NCI-H1105 (cell line): ENCODE data around the gene MBTPS1.
"Not testable (repeated sequence)": the region's sequence is repeated elsewhere in the genome, so short reads cannot be mapped to it uniquely, and the experiment has no call there.

Source experiments
- DNase-seq: peaks from one replicate; lab custom pipeline; 2025; lab: John Stamatoyannopoulos, UW

The MBTPS1 gene

GRCh38 chr16:84137287-84137686, 20.5 kb upstream of the MBTPS1 start:
- DNase-seq, result no peak

GRCh38 chr16:84136331-84137125, 19.8 kb upstream of the MBTPS1 start:
- no peak for DNase-seq

DNA sequence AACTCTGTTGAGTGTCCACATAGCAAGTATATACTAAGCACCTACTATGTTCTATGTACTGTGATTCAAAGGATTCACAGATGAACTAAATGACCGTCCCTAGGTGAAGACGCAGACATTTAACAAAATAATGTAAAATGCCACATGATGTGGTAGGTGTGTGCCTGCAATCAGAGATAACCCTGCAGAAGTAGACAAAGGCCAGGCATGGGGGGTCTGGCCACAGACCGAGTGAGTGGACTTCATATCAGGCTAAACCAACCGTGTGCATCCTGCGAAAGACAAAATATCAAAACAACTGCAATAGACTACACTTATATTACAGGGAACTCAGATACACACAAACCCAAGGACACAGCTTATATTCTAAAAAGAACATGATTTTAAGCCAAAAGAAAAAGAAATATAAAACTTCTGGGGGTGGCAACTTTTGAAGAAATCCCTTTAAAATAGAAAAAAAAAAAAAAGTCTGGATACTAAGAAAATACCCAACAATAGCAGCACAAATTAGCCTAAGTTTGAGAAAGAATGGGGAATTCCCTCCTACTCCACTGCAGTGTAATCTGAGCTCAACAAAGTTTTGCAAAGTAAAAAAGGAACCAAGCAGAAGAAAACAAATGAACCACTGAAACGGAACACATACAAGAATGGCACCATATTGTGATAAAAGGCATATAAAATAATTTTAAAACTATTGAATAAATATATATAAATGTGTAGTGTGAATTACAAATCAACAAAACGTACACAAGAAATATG, 16.0 kb upstream of the MBTPS1 start:
- no peak for DNase-seq

DNA sequence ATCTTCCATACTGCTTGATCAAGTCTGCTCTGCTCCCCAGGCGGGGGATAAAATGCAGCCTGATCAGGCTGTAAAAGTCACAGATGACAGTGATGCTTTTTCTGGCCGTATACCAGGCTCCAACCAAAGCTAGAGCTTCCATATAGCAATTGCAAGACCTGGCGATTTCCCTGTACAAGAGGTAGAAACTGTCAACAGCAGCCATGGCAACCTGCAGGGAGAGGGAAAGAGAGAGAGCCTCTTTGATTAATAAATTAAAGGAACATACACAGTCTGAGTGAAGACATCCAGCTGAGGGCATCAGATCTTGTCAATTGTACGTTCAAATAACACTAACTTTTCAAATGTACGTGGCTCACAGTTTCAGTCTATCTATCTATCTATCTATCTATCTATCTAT, 14.4 kb upstream of the MBTPS1 start:
- no peak for DNase-seq

- DNase-seq, result no peak
Observed at GRCh38 chr16:84124257-84125073, 7.7 kb upstream of the MBTPS1 start.

GRCh38 chr16:84121007-84121406, 4.3 kb upstream of the MBTPS1 start:
- DNase-seq, result no peak

DNA sequence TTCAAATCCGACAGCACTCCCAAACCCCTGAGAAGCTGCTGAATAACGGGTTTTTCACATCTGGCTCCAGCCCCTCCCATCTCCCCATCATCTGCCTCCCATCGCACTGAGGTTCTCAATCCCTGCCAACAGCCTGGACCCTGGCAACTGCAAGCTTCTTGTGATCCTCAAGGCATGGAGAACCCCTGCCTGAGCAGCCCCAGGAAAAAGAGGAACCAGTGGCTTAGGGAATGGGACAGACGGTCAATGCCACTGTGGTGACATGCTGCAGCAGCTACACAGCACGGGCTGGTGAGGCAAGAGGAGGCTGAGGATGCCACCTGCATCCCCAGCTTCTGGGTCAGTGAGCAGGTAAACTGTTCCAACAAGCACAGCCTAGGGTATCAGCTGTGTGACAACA, 3.3 kb upstream of the MBTPS1 start:
- no peak for DNase-seq

GRCh38 chr16:84119368-84119767, 2.6 kb upstream of the MBTPS1 start:
- DNase-seq, result no peak

GRCh38 chr16:84118315-84118714, 1.6 kb upstream of the MBTPS1 start:
- DNase-seq, result not testable (repeated sequence)

DNA sequence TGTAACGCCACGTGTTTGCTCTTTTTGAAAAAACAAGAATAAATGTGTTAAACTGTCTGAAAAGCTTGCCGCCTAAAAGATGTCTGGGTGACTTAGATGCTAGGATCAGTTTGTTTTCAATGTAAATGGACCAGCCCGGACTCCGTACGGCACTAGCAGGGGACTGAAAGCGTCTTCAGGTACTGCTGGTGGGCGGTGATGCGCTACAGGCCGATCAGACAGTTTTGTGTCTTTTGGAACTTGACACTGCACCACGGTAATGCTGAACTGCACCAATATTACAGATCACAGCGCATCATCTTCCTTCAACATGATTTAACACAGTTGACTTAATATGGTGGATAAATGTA, 727 bp upstream of the MBTPS1 start:
- DNase-seq, result no peak

DNA sequence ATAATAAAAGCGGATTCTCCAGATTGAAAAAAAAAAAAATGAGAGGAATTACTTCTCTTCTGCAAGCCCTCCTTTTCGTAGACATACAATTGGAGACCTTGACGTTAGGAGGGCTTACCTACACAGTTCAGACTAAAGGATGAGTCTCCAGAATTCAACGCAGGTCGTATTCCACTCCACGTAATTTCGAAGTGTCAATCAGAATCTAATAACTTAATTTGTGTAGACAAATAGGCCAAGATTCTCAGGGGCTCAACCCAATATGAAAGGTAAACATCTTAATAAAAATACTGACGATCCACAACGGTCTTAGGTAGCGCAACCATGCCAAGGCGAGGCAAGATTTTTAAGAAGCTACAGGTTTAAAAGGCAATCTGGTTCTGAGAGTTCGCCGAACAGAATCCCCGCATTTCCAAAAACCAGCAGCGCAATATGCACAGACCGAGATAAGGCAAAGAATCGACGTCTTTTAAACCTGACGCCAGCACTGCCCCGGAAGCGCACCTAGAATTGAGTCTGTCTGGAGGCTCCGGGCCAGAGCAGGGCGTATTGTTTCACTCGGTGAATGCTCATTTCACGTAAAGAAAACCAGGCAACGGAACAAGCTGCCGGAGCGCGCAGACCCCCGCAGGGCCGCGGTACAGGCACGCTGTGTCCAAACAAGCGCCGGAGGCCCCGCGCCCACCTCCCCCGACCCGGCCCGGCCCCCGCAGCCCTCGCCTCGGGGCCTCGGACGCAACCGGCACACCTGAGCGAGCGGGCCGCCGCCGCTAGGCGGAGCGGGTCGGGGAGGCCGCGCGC, 623 bp downstream of the MBTPS1 start:
- no peak for DNase-seq

- DNase-seq, result not testable (repeated sequence)
Observed at GRCh38 chr16:84111949-84112348, 4.8 kb downstream of the MBTPS1 start.

GRCh38 chr16:84111525-84111924, 5.2 kb downstream of the MBTPS1 start:
- no peak for DNase-seq

DNA sequence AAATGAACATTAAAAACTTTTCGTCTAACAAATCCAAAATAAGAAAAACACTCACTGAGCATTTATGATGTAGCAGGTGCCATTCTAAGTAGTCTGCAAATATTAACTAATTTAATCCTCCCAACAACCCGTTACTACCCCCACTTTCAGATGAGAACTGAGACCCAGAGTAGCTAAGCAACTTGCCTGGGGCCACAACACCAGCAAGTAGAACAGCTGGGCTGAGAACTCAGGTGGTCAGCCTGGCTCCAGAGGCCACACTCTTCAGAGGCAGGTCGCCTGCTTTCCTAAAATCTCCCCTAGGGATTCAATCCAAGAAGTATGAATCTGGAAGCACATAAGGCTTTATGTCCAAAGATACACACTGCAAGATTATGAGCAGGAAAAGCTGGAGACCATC, 6.2 kb downstream of the MBTPS1 start:
- DNase-seq, result no peak

DNA sequence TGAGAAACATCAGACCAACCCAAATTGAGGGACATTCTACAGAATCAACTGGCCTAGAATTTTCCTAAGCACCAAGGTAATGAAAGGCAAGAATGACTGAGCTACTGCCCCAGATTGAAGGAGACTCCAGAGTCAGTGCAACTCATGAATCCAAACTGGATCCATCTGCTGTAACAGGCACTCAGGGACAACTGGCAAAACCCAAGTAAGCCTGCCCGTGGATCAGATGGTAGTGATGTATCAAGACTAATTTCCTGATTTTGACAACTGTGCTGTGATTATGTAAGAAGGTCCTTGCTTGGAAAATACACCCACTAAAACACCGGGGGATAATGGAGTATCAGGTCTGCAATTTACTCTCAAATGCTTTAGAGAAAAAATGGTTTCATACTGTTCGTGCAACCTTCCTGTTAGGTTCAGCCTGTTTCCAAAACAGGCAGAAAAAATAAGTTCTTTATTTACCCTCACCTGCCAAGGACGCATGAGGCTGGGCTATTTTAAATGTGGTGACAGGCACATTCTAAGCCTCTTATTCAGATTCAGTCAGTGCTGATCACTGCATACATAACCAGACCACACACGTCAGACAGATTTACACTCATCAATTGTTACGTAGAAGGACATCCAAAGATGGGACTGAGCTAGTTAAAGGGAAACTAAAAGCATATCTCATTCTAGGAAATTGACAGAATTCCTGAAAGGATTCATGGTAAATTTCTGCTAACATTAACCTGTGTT, 7.0 kb downstream of the MBTPS1 start:
- DNase-seq, result no peak

DNA sequence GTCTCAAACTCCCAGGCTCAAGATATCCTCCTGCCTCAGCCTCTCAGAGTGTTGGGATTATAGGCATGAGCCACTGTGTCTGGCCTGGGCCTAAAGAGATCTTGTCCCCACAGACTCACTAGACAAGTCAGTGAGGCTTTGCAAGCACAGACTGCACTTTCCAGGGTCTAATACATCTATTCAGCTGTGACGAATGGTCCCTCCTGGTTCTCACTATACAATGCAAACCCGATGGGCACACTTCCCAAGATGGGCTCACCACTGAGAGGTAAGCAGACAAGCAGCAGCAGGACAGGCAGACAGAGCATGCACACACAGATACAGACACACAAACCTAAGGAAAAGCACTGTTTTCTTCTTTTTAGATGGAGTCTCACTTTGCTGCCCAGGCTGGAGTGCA, 8.8 kb downstream of the MBTPS1 start:
- no peak for DNase-seq

- DNase-seq, result no peak
Observed at GRCh38 chr16:84105948-84106740, 10.6 kb downstream of the MBTPS1 start.

GRCh38 chr16:84105301-84105815, 11.4 kb downstream of the MBTPS1 start:
- no peak for DNase-seq

DNA sequence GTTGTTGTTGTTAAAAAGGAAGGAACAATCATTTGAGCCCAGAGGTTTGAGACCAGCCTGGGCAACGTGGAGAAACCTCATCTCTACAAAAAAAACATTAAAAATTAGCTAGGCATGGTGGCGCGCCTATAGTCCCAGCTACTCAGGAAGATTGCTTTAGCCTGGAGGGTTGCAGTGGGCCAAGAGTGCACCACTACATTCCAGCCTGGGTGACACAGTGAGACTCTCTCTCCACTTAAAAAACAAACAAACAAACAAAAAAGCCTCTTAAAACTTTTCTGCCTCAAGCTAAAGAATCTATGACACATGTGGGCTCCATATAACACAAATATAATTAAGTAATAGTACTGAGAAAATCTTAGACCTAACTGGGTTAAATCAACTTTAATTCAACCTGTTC, 12.5 kb downstream of the MBTPS1 start:
- DNase-seq, result no peak

DNA sequence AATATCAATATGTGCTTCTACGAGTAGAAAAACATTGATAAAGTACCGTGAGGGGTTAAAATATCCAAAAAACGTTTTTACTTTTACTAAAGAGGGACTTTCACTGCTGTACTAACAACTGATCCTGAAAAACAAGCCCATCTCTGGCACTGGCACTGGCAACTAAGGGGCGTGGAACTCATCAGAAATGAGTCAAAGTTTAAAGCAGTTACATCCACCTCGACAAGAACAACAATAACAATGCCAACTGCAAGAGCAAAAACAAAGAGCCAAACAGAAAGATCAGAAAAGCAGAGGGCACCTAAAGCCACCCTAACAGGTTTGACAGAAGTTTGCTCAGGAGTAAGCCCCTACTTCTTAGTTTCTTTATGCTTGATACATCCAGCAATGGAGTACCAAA, 13.1 kb downstream of the MBTPS1 start:
- no peak for DNase-seq
